Spinal cord (tissue), 10 donors: ENCODE results near the gene DHRS13. TPM values are rescaled to one million over a fixed set of nuclear protein-coding genes. Genes with fewer than 3 reads are reported as not detected.
"Not testable (repeated sequence)": the region's sequence is repeated elsewhere in the genome, so short reads cannot be mapped to it uniquely, and the experiment has no call there.

Experiments used
- DNase-seq, 6 donors: peaks; one replicate each; pipeline versions ENCODE4 v3.0.0 to v3.0.0-alpha.2; 2013 to 2015; ENCODE audit warnings: low spot score in 6 of 6, low read depth in 4 of 6
- H3K27ac ChIP-seq: one replicate; pipeline ENCODE4 v1.5.1; 2013; ENCODE audit warnings: low read depth, low read length, control low read depth
- H3K27me3 ChIP-seq: one replicate; pipeline ENCODE4 v1.6.1; 2013; ENCODE audit warnings: low read length; ENCODE audit not compliant: control insufficient read depth, insufficient read depth
- H3K36me3 ChIP-seq: one replicate; pipeline ENCODE4 v1.6.1; 2013; ENCODE audit warnings: low read length; ENCODE audit not compliant: control insufficient read depth, insufficient read depth
- H3K4me1 ChIP-seq: one replicate; pipeline ENCODE4 v1.6.1; 2013; ENCODE audit warnings: low read length; ENCODE audit not compliant: control insufficient read depth, insufficient read depth
- H3K4me3 ChIP-seq: one replicate; pipeline ENCODE4 v1.5.1; 2013; ENCODE audit warnings: low read depth, low read length, control low read depth
- H3K9me3 ChIP-seq: one replicate; pipeline ENCODE4 v1.6.1; 2013; ENCODE audit warnings: low read length; ENCODE audit not compliant: control insufficient read depth, insufficient read depth
- WGBS: methylation state at CpG from one replicate; pipeline ENCODE4 v1.1.5; 2013; ENCODE audit warnings: missing lambda C conversion rate; ENCODE audit not compliant: insufficient coverage; 5-methylcytosine and 5-hydroxymethylcytosine counted together
- polyA plus RNA-seq, 2 donors: library from polyadenylated mRNA; unstranded; fragments of 120-200 nt; gene quantifications; one replicate each; pipeline ENCODE4 v1.2.1, GENCODE V29; 2013; ENCODE audit not compliant: insufficient read length in 2 of 2
- total RNA-seq, 2 donors: library from RNA; depleted of rRNA in 1 of 2; stranded (reverse); fragments of 120-200 nt in 1 of 2; fragments of >200 nt in 1 of 2; gene quantifications; one replicate each; pipeline versions ENCODE4 v1.2.3 to v1.2.4, GENCODE V29; 2013 to 2014
- donor health status: healthy.

Gene DHRS13
- total and polyA plus RNA-seq, 4 donors, result 19.8 to 34.0 (median 26.8) TPM

- H3K4me1 ChIP-seq, result peaks cover 7% of the 10 kb centered on the region
- H3K9me3 ChIP-seq, result no peaks in the 10 kb centered on the region
- no peak for DNase-seq
- H3K27ac ChIP-seq, result peak overlapping the region; percentile 81
- 5% methylated on average over 4 of the region's 5 CpGs for WGBS
- H3K27me3 ChIP-seq, result no peaks in the 10 kb centered on the region
- peaks cover 37% of the 10 kb centered on the region for H3K36me3 ChIP-seq
- H3K4me3 ChIP-seq, result peak overlapping the region; percentile 94
Observed at GRCh38 chr17:28855336-28855679, 47.6 kb downstream of the DHRS13 start.

- WGBS, result 1% methylated on average over 35 of the region's 42 CpGs
- H3K4me1 ChIP-seq, result peaks cover 7% of the 10 kb centered on the region
- H3K4me3 ChIP-seq, result peak within 1 kb of the TSS; percentile 94
- no peaks in the 10 kb centered on the region for H3K9me3 ChIP-seq
- H3K36me3 ChIP-seq, result peaks cover 31% of the 10 kb centered on the region
- H3K27ac ChIP-seq, result peak within 1 kb of the TSS; percentile 81
- peak; percentile 79 to 97 (median 87) for DNase-seq
- no peaks in the 10 kb centered on the region for H3K27me3 ChIP-seq
Observed at GRCh38 chr17:28854457-28855335, 48.2 kb downstream of the DHRS13 start, which contains the start of gene ERAL1. Gene ERAL1, plus strand, starts transcription at chr17:28855016. Its CDS starts 19 bp downstream, at chr17:28855035.

GRCh38 chr17:28853295-28853694 lies 49.6 kb downstream of the DHRS13 start:
- Histone ChIP-seq H3K27me3 (no peaks in the 10 kb centered on the region), H3K4me1 (peaks cover 7% of the 10 kb centered on the region), H3K9me3 (no peaks in the 10 kb centered on the region), H3K27ac (no peak overlapping the region), H3K4me3 (no peak overlapping the region), H3K36me3 (peaks cover 18% of the 10 kb centered on the region)
- 100% methylated on average over 1 of the region's 2 CpGs for WGBS
- no peak for DNase-seq

- no peak overlapping the region for H3K4me3 ChIP-seq
- WGBS, result 60% methylated on average over 1 of the region's 5 CpGs
- DNase-seq, result no peak
Observed at GRCh38 chr17:28849281-28849680, 53.6 kb downstream of the DHRS13 start.

GRCh38 chr17:28848667-28849066 lies 54.2 kb downstream of the DHRS13 start:
- not testable (repeated sequence) for H3K9me3 ChIP-seq, H3K27me3 ChIP-seq, H3K4me3 ChIP-seq, DNase-seq, H3K36me3 ChIP-seq, H3K27ac ChIP-seq, H3K4me1 ChIP-seq
- 80% methylated on average over 9 of the region's 15 CpGs for whole genome bisulfite sequencing

More at GRCh38 chr17:28849281-28849680, 53.6 kb downstream of the DHRS13 start:
- Histone ChIP-seq H3K4me1 (peaks cover 4% of the 10 kb centered on the region), H3K27me3 (no peaks in the 10 kb centered on the region), H3K36me3 (no peaks in the 10 kb centered on the region), H3K9me3 (no peaks in the 10 kb centered on the region), H3K27ac (no peak overlapping the region)

Other genes starting within 250 kb of the DHRS13 start
- 10 to 100 TPM; 43.3 to 72.1 TPM for gene SDF2, start 241.2 kb downstream of the DHRS13 start, total RNA-seq
- gene SDF2, start 241.2 kb downstream of the DHRS13 start, polyA plus RNA-seq, result 10 to 100 TPM; 65.3 to 73.8 TPM
- gene SUPT6H, start 240.9 kb downstream of the DHRS13 start, total RNA-seq, result 10 to 100 TPM; 46.8 to 48.5 TPM
- gene SUPT6H, start 240.9 kb downstream of the DHRS13 start, polyA plus RNA-seq, result 10 to 100 TPM; 59.3 to 63.7 TPM
- 1 to 10 TPM; 2.9 to 3.6 TPM for gene PROCA1, start 191.2 kb downstream of the DHRS13 start, total RNA-seq
- gene PROCA1, start 191.2 kb downstream of the DHRS13 start, polyA plus RNA-seq, result 10 to 100 TPM; 11.8 to 17.4 TPM
- gene RAB34, start 185.2 kb downstream of the DHRS13 start, total RNA-seq, result 100 to 1,000 TPM in 1 of 2 donors, 10 to 100 TPM in 1; 30.0 to 111 TPM
- gene RAB34, start 185.2 kb downstream of the DHRS13 start, polyA plus RNA-seq, result 10 to 100 TPM; 48.1 to 58.8 TPM
- 1,000 to 10,000 TPM in 1 of 2 donors, 100 to 1,000 TPM in 1; 329 to 1,156 TPM for gene RPL23A, start 183.1 kb downstream of the DHRS13 start, total RNA-seq
- 100 to 1,000 TPM; 576 to 608 TPM for gene RPL23A, start 183.1 kb downstream of the DHRS13 start, polyA plus RNA-seq
- 1 to 10 TPM; 3.0 to 5.1 TPM for gene TLCD1, start 176.8 kb downstream of the DHRS13 start, total RNA-seq
- gene TLCD1, start 176.8 kb downstream of the DHRS13 start, polyA plus RNA-seq, result 1 to 10 TPM; 7.6 to 9.9 TPM
- gene NEK8, start 174.3 kb downstream of the DHRS13 start, total RNA-seq, result 1 to 10 TPM; 1.5 to 3.0 TPM
- 1 to 10 TPM; 3.5 to 5.0 TPM for gene NEK8, start 174.3 kb downstream of the DHRS13 start, polyA plus RNA-seq
- 10 to 100 TPM; 33.6 to 56.3 TPM for gene TRAF4, start 159.1 kb downstream of the DHRS13 start, total RNA-seq
- gene TRAF4, start 159.1 kb downstream of the DHRS13 start, polyA plus RNA-seq, result 100 to 1,000 TPM; 168 to 171 TPM
- gene FAM222B, start 60.3 kb downstream of the DHRS13 start, total RNA-seq, result 1 to 10 TPM; 4.3 to 7.9 TPM
- gene FAM222B, start 60.3 kb downstream of the DHRS13 start, polyA plus RNA-seq, result 10 to 100 TPM; 31.7 to 33.1 TPM
- 10 to 100 TPM; 23.4 to 31.5 TPM for gene ERAL1, start 48.1 kb downstream of the DHRS13 start, total RNA-seq
- gene ERAL1, start 48.1 kb downstream of the DHRS13 start, polyA plus RNA-seq, result 10 to 100 TPM; 64.6 to 68.2 TPM
- gene FLOT2, start 5.3 kb downstream of the DHRS13 start, total RNA-seq, result 10 to 100 TPM; 34.9 to 39.6 TPM
- 100 to 1,000 TPM; 129 to 138 TPM for gene FLOT2, start 5.3 kb downstream of the DHRS13 start, polyA plus RNA-seq
- 10 to 100 TPM; 21.3 to 29.6 TPM for gene PHF12, start 48.4 kb upstream of the DHRS13 start, total RNA-seq
- gene PHF12, start 48.4 kb upstream of the DHRS13 start, polyA plus RNA-seq, result 10 to 100 TPM; 46.3 to 56.0 TPM
- gene SEZ6, start 103.0 kb upstream of the DHRS13 start, total RNA-seq, result 10 to 100 TPM; 17.1 to 23.5 TPM
- 10 to 100 TPM; 86.8 to 91.6 TPM for gene SEZ6, start 103.0 kb upstream of the DHRS13 start, polyA plus RNA-seq
- 1 to 10 TPM; 4.0 to 4.4 TPM for gene PIPOX, start 140.1 kb upstream of the DHRS13 start, total RNA-seq
- gene PIPOX, start 140.1 kb upstream of the DHRS13 start, polyA plus RNA-seq, result 10 to 100 TPM in 1 of 2 donors, 1 to 10 TPM in 1; 9.4 to 10.2 TPM